ENCODE measurements around the gene RGS19. TPM values are rescaled to one million over a fixed set of nuclear protein-coding genes. Genes with fewer than 3 reads are reported as not detected.
A peak's percentile ranks its signal among the peaks of the same experiment; 100 is the strongest.

Gene RGS19
- total RNA-seq, 1 experiment from 2014 or later = 17.2 TPM

DNA sequence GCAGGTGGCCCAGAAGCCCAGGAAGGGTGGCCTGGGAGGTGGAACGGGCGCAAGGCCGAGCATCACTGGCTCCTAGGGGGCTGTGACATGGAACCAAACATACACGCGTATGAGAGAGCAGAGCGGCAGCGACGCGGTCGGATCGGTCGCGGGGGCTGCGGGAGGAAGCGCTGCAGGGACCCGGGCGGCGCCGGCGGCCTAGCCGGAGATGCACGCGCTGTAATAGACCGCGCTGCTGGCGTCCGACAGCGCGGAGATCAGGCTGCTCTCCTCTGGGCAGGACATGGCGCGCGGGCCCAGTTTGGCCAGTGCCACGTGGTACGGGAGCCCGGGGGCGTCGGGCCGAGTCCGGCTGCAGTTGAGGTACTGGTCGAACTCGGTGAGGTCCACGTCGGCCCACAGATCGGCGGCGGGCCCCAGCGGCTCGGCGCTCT lies 31.3 kb downstream of the RGS19 start:
- Mint-ChIP-seq H3K27me3 (ENCODE audit: unreplicated experiment) (peaks cover 88% of the 10 kb centered on the region), H3K4me3 (ENCODE audit: low read depth, unreplicated experiment) (no peak overlapping the region), H3K9me3 (ENCODE audit: low read depth, unreplicated experiment) (no peaks in the 10 kb centered on the region), H3K4me1 (ENCODE audit: low read depth, unreplicated experiment) (peaks cover 14% of the 10 kb centered on the region), H3K27ac (ENCODE audit: unreplicated experiment) (no peak overlapping the region), H3K36me3 (ENCODE audit: insufficient read depth, unreplicated experiment) (peaks cover 9% of the 10 kb centered on the region)
- CTCF ChIA-PET = no interaction called here
- no TSS peak for BruUV-seq (replicated peaks)
- intact Hi-C loops (cut with micrococcal nuclease; ENCODE audit: unreplicated experiment) = no loop called here
- TF ChIP-seq, protein P1, sequence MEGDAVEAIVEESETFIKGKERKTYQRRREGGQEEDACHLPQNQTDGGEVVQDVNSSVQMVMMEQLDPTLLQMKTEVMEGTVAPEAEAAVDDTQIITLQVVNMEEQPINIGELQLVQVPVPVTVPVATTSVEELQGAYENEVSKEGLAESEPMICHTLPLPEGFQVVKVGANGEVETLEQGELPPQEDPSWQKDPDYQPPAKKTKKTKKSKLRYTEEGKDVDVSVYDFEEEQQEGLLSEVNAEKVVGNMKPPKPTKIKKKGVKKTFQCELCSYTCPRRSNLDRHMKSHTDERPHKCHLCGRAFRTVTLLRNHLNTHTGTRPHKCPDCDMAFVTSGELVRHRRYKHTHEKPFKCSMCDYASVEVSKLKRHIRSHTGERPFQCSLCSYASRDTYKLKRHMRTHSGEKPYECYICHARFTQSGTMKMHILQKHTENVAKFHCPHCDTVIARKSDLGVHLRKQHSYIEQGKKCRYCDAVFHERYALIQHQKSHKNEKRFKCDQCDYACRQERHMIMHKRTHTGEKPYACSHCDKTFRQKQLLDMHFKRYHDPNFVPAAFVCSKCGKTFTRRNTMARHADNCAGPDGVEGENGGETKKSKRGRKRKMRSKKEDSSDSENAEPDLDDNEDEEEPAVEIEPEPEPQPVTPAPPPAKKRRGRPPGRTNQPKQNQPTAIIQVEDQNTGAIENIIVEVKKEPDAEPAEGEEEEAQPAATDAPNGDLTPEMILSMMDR (IDR thresholded peaks at IDR 0.05; ENCODE audit: unreplicated experiment) = no peak
- no peak for DNase-seq

DNA sequence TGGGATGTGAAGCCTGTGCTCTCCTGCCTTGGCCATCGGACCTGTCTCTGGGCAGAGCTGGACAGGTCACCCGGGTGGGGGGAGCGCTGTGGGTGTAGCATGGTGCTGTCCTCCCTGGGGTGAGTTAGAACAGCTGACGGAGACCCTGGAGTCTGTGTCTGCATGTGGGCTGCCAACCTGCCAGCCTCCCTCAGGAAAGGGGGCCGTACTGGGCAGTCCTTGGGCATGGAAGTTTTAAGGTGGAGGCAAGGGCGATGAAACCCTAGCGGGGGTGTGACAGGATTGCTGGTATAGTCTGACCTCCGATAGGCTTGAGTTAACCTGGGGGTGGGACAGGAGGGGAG lies 32.3 kb downstream of the RGS19 start:
- peaks cover 78% of the 10 kb centered on the region for H3K27me3 Mint-ChIP-seq (ENCODE audit: unreplicated experiment)
- CTCF ChIA-PET = interaction anchor here (0.7 kb wide), 2 partner anchors 39 to 201 kb away, joined by 3 read pairs; no protein-coding TSS in a partner anchor
- peaks cover 14% of the 10 kb centered on the region for H3K4me1 Mint-ChIP-seq (ENCODE audit: low read depth, unreplicated experiment)
- no peak overlapping the region for H3K27ac Mint-ChIP-seq (ENCODE audit: unreplicated experiment)
- no peak for DNase-seq
- intact Hi-C loops (cut with micrococcal nuclease; ENCODE audit: unreplicated experiment) = no loop called here
- H3K4me3 Mint-ChIP-seq (ENCODE audit: low read depth, unreplicated experiment) = no peak overlapping the region
- TF ChIP-seq, protein P1 (IDR thresholded peaks at IDR 0.05; ENCODE audit: unreplicated experiment) = no peak
- peaks cover 9% of the 10 kb centered on the region for H3K36me3 Mint-ChIP-seq (ENCODE audit: insufficient read depth, unreplicated experiment)
- no TSS peak for BruUV-seq (replicated peaks)
- no peaks in the 10 kb centered on the region for H3K9me3 Mint-ChIP-seq (ENCODE audit: low read depth, unreplicated experiment)

DNA sequence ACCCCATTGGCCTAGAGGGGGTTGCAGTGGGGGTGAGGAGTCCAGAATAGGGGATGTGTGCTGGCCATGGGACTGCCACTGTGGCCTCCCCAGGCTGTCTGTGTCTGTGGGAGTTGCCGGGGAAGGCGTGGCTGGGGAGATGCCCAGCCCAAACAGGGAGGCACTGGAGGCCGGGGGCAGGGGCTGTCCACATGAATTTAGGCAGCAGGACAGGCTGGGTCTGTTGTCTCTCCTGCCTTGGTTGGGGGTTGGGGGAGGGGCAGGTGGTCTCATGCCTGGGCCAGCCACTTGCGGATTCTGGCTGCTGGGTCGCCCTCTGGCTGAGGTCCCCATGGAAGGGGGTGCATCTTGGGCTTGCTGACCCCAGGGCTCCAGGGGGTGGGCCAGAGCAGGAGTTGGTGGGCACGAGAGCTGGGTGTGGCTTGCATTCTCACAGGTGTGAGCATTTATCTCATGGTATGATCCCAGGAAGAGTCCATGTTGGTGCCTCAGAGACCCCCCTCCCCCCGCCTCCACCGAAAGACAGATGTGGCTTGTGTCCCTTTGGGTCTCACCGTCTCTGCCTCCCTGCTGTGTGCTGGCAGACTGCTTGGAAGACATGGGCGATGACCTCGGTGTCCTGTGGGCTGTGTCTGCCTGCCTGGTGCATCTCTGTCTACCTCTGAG lies 33.8 kb downstream of the RGS19 start:
- TF ChIP-seq, protein P1 (IDR thresholded peaks at IDR 0.05; ENCODE audit: unreplicated experiment) = no peak
- CTCF ChIA-PET = interaction anchor here (0.6 to 0.7 kb wide), 2 partner anchors 67 to 79 kb away, joined by 3 to 4 read pairs; no protein-coding TSS in a partner anchor
- Mint-ChIP-seq H3K4me3 (ENCODE audit: low read depth, unreplicated experiment) (no peak overlapping the region), H3K27me3 (ENCODE audit: unreplicated experiment) (peaks cover 75% of the 10 kb centered on the region), H3K36me3 (ENCODE audit: insufficient read depth, unreplicated experiment) (peaks cover 12% of the 10 kb centered on the region), H3K4me1 (ENCODE audit: low read depth, unreplicated experiment) (peaks cover 14% of the 10 kb centered on the region), H3K9me3 (ENCODE audit: low read depth, unreplicated experiment) (no peaks in the 10 kb centered on the region), H3K27ac (ENCODE audit: unreplicated experiment) (no peak overlapping the region)
- no peak for DNase-seq
- intact Hi-C loops (cut with micrococcal nuclease; ENCODE audit: unreplicated experiment) = no loop called here
- no TSS peak for BruUV-seq (replicated peaks)

DNA sequence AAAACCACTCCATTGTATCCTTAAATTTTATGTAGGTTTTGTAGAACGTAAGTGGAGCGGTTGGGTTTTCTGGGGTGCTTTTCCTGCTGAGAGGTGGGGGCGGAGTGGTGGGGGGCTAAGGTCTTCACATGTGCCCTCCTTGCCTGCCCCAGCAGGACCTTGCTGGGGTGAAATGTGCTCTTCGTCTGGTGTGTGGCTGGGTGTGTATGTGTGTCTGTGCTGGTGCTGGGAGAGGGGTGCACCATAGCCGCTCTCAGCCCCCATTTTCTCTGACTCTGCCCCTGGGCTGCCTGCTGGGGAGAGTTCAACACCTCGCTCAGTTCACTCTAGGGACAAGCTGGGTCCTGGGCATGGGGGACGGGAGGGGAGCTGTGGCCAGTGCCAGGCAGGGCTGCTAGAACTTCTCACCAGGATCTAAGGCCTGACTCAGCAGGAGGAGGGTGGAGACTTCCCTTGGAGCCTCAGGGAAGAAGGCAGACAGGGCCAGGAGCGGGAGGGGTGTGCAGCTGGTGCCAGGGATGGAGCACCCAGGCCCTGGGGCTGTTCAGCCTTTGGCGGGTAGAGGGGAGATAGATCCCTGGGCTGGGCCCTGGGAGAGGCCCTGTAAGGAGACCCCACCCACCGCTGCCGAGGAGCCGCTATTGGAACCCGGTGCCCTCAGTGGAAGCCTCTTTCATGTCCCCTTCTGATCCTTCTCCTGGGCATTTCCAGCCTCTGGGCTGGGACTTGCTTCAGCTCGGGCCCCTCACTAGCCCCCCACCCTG lies 34.7 kb downstream of the RGS19 start:
- no peak overlapping the region for H3K4me3 Mint-ChIP-seq (ENCODE audit: low read depth, unreplicated experiment)
- intact Hi-C loops (cut with micrococcal nuclease; ENCODE audit: unreplicated experiment) = no loop called here
- peaks cover 75% of the 10 kb centered on the region for H3K27me3 Mint-ChIP-seq (ENCODE audit: unreplicated experiment)
- H3K4me1 Mint-ChIP-seq (ENCODE audit: low read depth, unreplicated experiment) = peaks cover 14% of the 10 kb centered on the region
- peaks cover 14% of the 10 kb centered on the region for H3K36me3 Mint-ChIP-seq (ENCODE audit: insufficient read depth, unreplicated experiment)
- no peak overlapping the region for H3K27ac Mint-ChIP-seq (ENCODE audit: unreplicated experiment)
- BruUV-seq (replicated peaks) = no TSS peak
- DNase-seq = peak; percentile 50
- TF ChIP-seq, protein P1 (IDR thresholded peaks at IDR 0.05; ENCODE audit: unreplicated experiment) = no peak
- CTCF ChIA-PET = interaction anchor here (0.6 to 0.9 kb wide), 3 partner anchors 18 to 80 kb away, joined by 3 to 4 read pairs (median 3); partner anchors contain the start of gene TCEA2
- no peaks in the 10 kb centered on the region for H3K9me3 Mint-ChIP-seq (ENCODE audit: low read depth, unreplicated experiment)
